Stimulated activated CD4-positive, alpha-beta T cell treated with anti-CD3 and anti-CD28 coated beads, Interleukin-4, amount 100 ng/mL, for 24 hours (primary cell): ENCODE data around the gene LRRC8E.
"Not testable (repeated sequence)": the region's sequence is repeated elsewhere in the genome, so short reads cannot be mapped to it uniquely, and the experiment has no call there.

ENCODE experiments used
- DNase-seq: peaks from one replicate; pipeline ENCODE4 v3.0.0-alpha.2; 2020

LRRC8E gene

DNA sequence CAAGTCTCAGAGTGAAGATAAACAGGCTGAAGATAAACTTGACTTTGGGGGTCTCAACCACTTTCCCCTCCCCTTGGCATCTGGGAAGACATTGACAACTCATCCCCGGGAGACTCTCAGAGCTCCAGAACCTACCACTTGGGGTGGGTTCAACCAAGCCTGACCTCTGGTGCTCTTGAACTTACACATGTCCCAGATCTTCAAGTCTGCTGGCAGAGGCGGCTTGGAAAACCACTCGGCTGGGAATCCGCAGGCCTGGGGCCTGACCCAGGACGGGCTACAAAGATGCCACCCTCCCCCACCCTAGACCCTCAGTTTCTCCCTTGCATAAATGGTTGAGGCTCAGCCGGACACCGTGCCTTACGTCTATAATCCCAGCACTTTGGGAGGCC, 512 bp downstream of the LRRC8E start:
- DNase-seq = no peak

GRCh38 chr19:7893362-7894101, 5.2 kb downstream of the LRRC8E start:
- not testable (repeated sequence) for DNase-seq

DNA sequence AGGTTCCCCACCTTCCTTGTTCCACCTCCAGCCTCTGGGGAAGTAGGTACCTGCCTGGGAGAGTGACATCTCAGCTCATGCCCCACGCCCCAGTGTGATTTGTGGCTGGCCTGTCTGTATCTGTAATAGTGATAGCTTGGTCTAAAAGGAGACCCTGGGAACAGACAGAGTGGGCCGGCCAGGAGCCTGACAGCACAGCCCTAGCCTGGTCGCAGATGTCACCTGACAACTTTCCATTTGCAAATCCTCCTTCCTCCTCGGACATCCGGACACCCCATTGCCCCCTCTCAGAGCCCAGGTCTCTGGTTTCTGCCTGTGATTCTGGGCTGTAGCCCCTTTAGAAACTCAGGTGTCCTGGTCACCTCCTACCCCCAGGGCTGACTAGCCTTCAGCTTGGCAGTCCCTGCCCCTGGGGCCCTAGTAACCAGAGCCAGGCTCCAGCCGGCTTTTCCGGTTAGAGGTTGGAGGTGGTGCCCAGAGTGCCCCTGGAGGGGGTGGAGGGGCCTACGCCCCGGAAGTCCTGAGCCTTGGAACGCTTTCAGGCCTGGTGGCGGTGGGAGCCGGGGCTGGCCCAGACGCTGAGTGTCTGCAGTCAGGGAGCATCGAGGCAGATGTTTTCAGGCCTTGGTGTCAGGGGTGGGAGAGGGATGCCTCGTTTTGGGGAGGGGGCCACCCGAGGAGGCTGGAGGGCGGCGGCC, 6.5 kb downstream of the LRRC8E start:
- no peak for DNase-seq

GRCh38 chr19:7895565-7895964, 7.3 kb downstream of the LRRC8E start:
- no peak for DNase-seq

DNA sequence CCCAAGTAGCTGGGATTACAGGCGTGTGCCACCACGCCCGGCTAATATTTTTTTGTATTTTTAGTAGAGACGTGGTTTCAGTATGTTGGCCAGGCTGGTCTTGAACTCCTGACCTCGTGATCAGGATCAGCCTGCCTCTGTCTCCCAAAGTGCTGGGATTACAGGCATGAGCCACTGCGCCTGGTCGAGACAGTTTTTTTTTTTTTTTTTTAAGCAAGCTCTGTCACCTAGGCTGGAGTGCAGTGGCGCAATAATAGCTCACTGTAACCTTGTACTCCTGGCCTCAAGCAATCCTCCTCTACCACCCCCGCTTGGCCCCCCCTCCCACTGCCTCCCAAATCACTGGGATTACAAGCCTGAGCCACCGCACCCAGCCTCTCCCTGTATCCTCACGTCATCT, 9.0 kb downstream of the LRRC8E start:
- no peak for DNase-seq

- no peak for DNase-seq
Measured at GRCh38 chr19:7898967-7899366, 10.7 kb downstream of the LRRC8E start.

DNA sequence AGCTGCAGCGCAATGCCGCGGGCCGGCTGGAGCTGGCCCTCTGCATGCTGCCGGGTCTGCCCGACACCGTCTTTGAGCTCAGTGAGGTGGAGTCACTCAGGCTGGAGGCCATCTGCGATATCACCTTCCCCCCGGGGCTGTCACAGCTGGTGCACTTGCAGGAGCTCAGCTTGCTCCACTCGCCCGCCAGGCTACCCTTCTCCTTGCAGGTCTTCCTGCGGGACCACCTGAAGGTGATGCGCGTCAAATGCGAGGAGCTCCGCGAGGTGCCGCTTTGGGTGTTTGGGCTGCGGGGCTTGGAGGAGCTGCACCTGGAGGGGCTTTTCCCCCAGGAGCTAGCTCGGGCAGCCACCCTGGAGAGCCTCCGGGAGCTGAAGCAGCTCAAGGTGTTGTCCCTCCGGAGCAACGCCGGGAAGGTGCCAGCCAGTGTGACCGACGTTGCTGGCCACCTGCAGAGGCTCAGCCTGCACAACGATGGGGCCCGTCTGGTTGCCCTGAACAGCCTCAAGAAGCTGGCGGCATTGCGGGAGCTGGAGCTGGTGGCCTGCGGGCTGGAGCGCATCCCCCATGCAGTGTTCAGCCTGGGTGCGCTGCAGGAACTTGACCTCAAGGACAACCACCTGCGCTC, 11.6 kb downstream of the LRRC8E start:
- DNase-seq = no peak

GRCh38 chr19:7900401-7900870, 12.1 kb downstream of the LRRC8E start:
- no peak for DNase-seq

GRCh38 chr19:7900931-7901330, 12.6 kb downstream of the LRRC8E start:
- DNase-seq = no peak

DNA sequence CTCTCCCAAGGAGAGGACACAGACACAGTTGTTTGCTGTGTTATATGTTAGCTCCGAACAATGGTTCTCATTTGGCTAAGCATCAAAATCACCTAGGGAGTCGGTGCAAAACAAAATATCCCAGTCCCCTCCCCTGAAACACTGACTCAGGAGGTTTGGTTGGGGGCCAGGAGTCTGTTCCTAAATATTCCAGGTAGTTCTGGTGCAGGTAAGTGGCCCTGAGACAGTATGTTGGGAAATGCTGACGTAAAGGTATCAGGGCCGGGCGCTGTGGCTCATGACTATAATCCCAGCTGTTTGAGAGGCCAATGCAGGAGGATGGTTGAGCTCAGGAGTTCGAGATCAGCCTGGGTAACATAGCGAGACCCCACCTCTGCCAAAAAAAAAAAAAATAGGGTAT, 13.0 kb downstream of the LRRC8E start:
- DNase-seq = no peak

- no peak for DNase-seq
Measured at GRCh38 chr19:7902796-7903243, 14.5 kb downstream of the LRRC8E start.

GRCh38 chr19:7903244-7904073, 15.1 kb downstream of the LRRC8E start, which contains the start of gene MAP2K7:
TSS of gene MAP2K7 (plus strand) at chr19:7903877. CDS start at chr19:7903945, 68 bp downstream.
- peak; percentile 100 for DNase-seq

- DNase-seq = peak; percentile 55
Measured at GRCh38 chr19:7904074-7905020, 16.0 kb downstream of the LRRC8E start.

GRCh38 chr19:7905268-7905667, 17.0 kb downstream of the LRRC8E start:
- DNase-seq = no peak

- no peak for DNase-seq
Measured at GRCh38 chr19:7905859-7906258, 17.5 kb downstream of the LRRC8E start.

DNA sequence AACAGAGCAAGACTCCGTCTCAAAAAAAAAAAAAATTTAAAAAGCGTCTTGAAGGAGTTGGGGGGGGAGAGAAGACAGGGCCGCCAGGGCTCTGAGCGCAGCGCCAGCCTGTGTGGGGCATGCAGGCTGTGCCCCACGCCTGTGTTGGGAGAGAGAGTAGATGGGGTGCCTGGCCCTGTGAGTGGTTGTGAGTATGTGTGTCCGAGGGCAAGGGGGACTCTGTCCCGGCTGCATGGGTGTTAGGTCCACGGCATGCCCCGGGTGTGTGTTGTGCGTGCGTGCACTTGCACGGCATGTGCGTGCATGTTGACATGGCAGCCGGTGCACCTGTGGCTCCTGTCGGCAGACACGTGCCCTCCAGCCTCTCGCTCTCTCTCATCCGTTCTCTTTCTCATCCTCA, 18.8 kb downstream of the LRRC8E start:
- no peak for DNase-seq

DNA sequence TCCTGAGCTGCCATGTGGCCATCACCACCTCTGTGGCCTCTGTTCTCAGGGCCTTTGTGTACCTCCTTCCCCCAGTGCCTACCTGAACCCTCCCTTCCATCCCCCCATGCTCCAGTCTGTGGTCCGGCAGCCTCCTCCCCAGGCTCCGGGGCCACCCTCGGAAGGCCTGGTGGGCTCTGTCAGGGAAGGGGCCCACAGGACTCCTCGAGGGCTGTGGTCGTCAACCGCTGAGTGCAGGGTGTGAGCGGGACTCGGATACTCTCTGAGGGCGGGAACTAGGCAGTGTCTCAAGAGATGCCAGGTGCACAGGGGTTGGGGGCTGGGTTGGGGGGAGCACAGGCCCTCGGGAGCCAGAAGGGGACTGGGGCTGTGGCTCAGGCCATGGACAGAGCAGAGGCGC, 19.2 kb downstream of the LRRC8E start:
- no peak for DNase-seq

DNA sequence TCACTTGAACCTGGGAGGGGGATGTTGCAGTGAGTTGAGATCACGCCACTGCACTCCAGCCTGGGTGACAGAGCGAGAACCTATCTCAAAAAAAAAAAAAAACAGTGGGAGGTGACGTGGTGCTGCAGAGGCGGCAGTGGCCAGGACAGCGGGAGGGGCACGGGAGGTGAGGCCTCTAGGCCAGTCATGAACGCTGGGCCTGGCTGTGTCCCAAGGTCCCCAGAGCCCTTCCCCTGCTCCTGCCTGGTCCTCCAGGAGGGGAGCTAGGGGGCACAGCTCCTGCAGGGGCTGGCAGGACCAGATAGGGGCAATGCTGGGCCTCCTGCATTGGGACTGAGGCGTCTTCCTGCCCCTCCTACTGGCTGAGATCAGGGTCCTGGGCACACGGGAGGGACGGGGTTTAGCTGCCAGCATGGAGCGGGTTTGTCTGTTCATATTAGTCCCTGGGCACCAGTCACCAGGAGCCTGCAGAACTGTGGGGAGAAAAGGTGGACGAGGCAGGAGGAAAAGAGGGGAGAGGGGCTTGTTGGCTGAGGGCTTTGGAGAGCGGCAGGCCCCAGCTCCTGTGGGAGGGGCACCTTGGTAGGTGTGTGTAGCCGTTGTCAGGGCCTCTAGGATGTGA, 19.9 kb downstream of the LRRC8E start:
- no peak for DNase-seq

DNA sequence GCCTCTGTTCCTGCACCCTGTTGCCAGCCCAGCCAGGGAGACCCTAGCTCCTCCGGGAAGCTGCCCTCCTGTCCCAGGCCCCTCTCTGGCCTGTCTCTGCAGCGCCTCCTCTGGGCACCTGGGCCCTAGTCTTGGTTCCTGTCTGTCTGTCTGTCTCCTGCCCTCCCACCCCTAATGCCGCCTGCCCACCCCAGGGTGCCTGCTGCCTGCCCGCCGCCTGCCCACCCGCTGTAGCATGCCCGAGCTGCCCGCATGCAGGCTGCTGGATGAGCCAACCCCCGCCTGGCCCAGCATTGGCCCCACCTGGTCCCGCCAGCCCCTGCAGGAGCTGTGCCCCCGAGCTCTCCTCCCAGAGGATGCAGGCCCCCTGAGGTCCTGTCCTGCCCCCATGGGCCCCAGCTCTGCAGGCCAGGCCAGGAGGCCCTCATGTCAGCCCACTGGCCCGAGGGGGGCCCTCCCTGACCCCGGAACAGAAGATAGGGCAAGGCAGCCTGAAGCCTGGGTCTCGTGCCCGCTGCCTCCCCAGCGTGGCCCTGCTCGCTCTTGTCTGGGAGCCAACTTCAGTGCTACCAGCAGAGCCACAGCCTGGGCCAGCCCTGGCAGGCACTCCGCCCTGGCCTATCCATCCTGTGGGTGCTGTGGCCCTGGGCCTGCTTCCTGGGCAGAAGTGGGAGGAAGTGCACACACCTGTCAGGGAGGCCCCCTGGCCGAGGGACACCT, 20.6 kb downstream of the LRRC8E start:
- no peak for DNase-seq

GRCh38 chr19:7909471-7910067, 21.3 kb downstream of the LRRC8E start:
- DNase-seq = no peak
